SK-N-SH treated with all-trans-retinoic acid at 6 μM for 48 hours (cell line): ENCODE data around the gene UBASH3A.

Experiments
- ATAC-seq: fragments of 200-7000 bp; cut with Tn5 transposase; 3 replicates; pipeline ENCODE4 v1.9.1; 2020; ENCODE audit warnings: mild to moderate bottlenecking, moderate library complexity
- ARNTL ChIP-seq: fragments of 450-650 bp; formaldehyde crosslinking; IDR thresholded peaks from 2 replicates; pipeline ENCODE4 v1.5.0; 2020; ENCODE audit warnings: low read depth, mild to moderate bottlenecking, moderate library complexity, borderline replicate concordance
- CREB5 ChIP-seq: fragments of 250-450 bp; sonication (Bioruptor Pico); IDR thresholded peaks from 2 replicates; pipeline ENCODE4 v1.5.1; 2020; ENCODE audit warnings: low read depth, mild to moderate bottlenecking, moderate library complexity
- CSDC2 ChIP-seq: fragments of 250-450 bp; sonication (Bioruptor Pico); IDR thresholded peaks from 2 replicates; pipeline ENCODE4 v1.5.0; 2020; ENCODE audit warnings: mild to moderate bottlenecking, moderate library complexity
- CSRNP3 ChIP-seq: fragments of 250-450 bp; sonication (Bioruptor Pico); IDR thresholded peaks from 2 replicates; pipeline ENCODE4 v1.5.1; 2021; ENCODE audit warnings: mild to moderate bottlenecking, moderate library complexity
- PATZ1 ChIP-seq: fragments of 250-450 bp; sonication (Bioruptor Pico); IDR thresholded peaks from 2 replicates; pipeline ENCODE4 v1.8.0; 2020; ENCODE audit warnings: mild to moderate bottlenecking, moderate library complexity, borderline replicate concordance
- POU6F1 ChIP-seq: fragments of 250-450 bp; sonication (Bioruptor Pico); IDR thresholded peaks from 2 replicates; pipeline ENCODE4 v1.8.0; 2021; ENCODE audit warnings: low read depth, mild to moderate bottlenecking, moderate library complexity, borderline replicate concordance
- PPARA ChIP-seq: fragments of 250-450 bp; sonication (Bioruptor Pico); IDR thresholded peaks from 2 replicates; pipeline ENCODE4 v1.5.0; 2020; ENCODE audit warnings: mild to moderate bottlenecking, borderline replicate concordance
- RARB ChIP-seq: fragments of 250-450 bp; sonication (Bioruptor Pico); IDR thresholded peaks from 2 replicates; pipeline ENCODE4 v1.8.0; 2021; ENCODE audit warnings: mild to moderate bottlenecking, moderate library complexity
- SNAI2 ChIP-seq: fragments of 250-450 bp; sonication (Bioruptor Pico); IDR thresholded peaks from 2 replicates; pipeline ENCODE4 v1.5.0; 2020; ENCODE audit warnings: mild to moderate bottlenecking, moderate library complexity
- TSHZ2 ChIP-seq: fragments of 250-450 bp; sonication (Bioruptor Pico); IDR thresholded peaks from 2 replicates; pipeline ENCODE4 v1.5.0; 2020; ENCODE audit warnings: mild to moderate bottlenecking, moderate library complexity
- ZC3H10 ChIP-seq: fragments of 250-450 bp; sonication (Bioruptor Pico); IDR thresholded peaks from 2 replicates; pipeline ENCODE4 v1.5.1; 2021; ENCODE audit warnings: mild to moderate bottlenecking, moderate library complexity
- ZFP3 ChIP-seq: fragments of 250-450 bp; sonication (Bioruptor Pico); IDR thresholded peaks from 2 replicates; pipeline ENCODE4 v1.5.0; 2020; ENCODE audit warnings: mild to moderate bottlenecking, moderate library complexity
- ZFP30 ChIP-seq: fragments of 450-650 bp; formaldehyde crosslinking; IDR thresholded peaks from 2 replicates; pipeline ENCODE4 v1.5.0; 2022; ENCODE audit warnings: mild to moderate bottlenecking, moderate library complexity
- ZNF565 ChIP-seq: fragments of 450-650 bp; formaldehyde crosslinking; conservative IDR thresholded peaks from 2 replicates; pipeline ENCODE4 v1.5.0; 2020; ENCODE audit warnings: low read depth, mild to moderate bottlenecking, moderate library complexity
- ZNF70 ChIP-seq: fragments of 450-650 bp; formaldehyde crosslinking; IDR thresholded peaks from 2 replicates; pipeline ENCODE4 v1.5.0; 2020; ENCODE audit warnings: mild to moderate bottlenecking, moderate library complexity
- ZNF8 ChIP-seq: fragments of 450-650 bp; formaldehyde crosslinking; IDR thresholded peaks from 2 replicates; pipeline ENCODE4 v1.5.0; 2020; ENCODE audit warnings: mild to moderate bottlenecking, moderate library complexity

UBASH3A gene

GRCh38 chr21:42466700-42467099, 63.0 kb downstream of the UBASH3A start (continued):
- no peak for TF ChIP-seq CSRNP3 (CRISPR knock-in tag)

- ATAC-seq = no peak
- TF ChIP-seq ZNF70 (CRISPR knock-in tag) (no peak), CSRNP3 (CRISPR knock-in tag) (no peak), ZFP3 (CRISPR knock-in tag) (no peak), TSHZ2 (CRISPR knock-in tag) (no peak), SNAI2 (CRISPR knock-in tag) (no peak)
Observed at GRCh38 chr21:42467140-42467983, 63.7 kb downstream of the UBASH3A start.

GRCh38 chr21:42468491-42469131, 64.9 kb downstream of the UBASH3A start:
- TF ChIP-seq ZFP30 (CRISPR knock-in tag) (no peak), TSHZ2 (CRISPR knock-in tag) (no peak), ZNF8 (CRISPR knock-in tag) (no peak), ZNF70 (CRISPR knock-in tag) (no peak), PPARA (CRISPR knock-in tag) (no peak), ARNTL (no peak), CSDC2 (CRISPR knock-in tag) (no peak), ZC3H10 (CRISPR knock-in tag) (no peak), PATZ1 (CRISPR knock-in tag) (no peak)
- TF ChIP-seq, all 23 proteins: peak for 0
- no peak for ATAC-seq

GRCh38 chr21:42469272-42469671, 65.6 kb downstream of the UBASH3A start:
- no peak for ATAC-seq
- no peak for TF ChIP-seq ZFP3 (CRISPR knock-in tag)
- TF ChIP-seq PPARA (CRISPR knock-in tag) = no peak
- no peak for TF ChIP-seq POU6F1 (CRISPR knock-in tag)
- no peak for TF ChIP-seq CREB5 (CRISPR knock-in tag)
- no peak for TF ChIP-seq ZNF565 (CRISPR knock-in tag)
- TF ChIP-seq TSHZ2 (CRISPR knock-in tag) = no peak
- no peak for TF ChIP-seq RARB (CRISPR knock-in tag)
